Tibial nerve (tissue), 4 donors: Measurements from ENCODE around the gene GABPB2. TPM values are rescaled to one million over a fixed set of nuclear protein-coding genes. Genes with fewer than 3 reads are reported as not detected.
A peak's percentile ranks its signal among the peaks of the same experiment; 100 is the strongest.

Source experiments
- DNase-seq, 2 donors: peaks; one replicate each; pipeline ENCODE4 v3.0.0-alpha.2; 2019; ENCODE audit warnings: low spot score in 2 of 2
- H3K27ac ChIP-seq, 4 donors: fragments of 200-600 bp; sonication (generic) in 3 of 4; one replicate each; pipeline ENCODE4 v1.5.1; 2017 to 2019; ENCODE audit warnings: mild to moderate bottlenecking in 1 of 4
- H3K27me3 ChIP-seq, 2 donors: fragments of 200-600 bp; sonication (generic) in 1 of 2; one replicate each; pipeline versions ENCODE4 v1.5.1 to v1.6.0; 2017 to 2019
- H3K36me3 ChIP-seq, 3 donors: fragments of 200-600 bp; sonication (generic); one replicate each; pipeline ENCODE4 v1.5.1; 2018 to 2019
- H3K4me1 ChIP-seq, 4 donors: fragments of 200-600 bp; sonication (generic) in 3 of 4; one replicate each; pipeline ENCODE4 v1.5.1; 2017 to 2019
- H3K4me3 ChIP-seq, 4 donors: fragments of 200-600 bp; sonication (generic) in 3 of 4; one replicate each; pipeline ENCODE4 v1.5.1; 2017 to 2019; ENCODE audit warnings: mild to moderate bottlenecking in 1 of 4, moderate library complexity in 1 of 4
- H3K9me3 ChIP-seq, 4 donors: fragments of 200-600 bp; sonication (generic) in 3 of 4; one replicate each; pipeline ENCODE4 v1.5.1; 2017 to 2019
- EP300 ChIP-seq, 2 donors: sonication (generic); formaldehyde crosslinking; IDR thresholded peaks; one replicate each; pipeline ENCODE4 v1.6.1; 2017; ENCODE audit warnings: antibody characterized with exemption in 2 of 2, mild to moderate bottlenecking in 1 of 2
- POLR2A ChIP-seq, 2 donors: fragments of 450-650 bp; IDR thresholded peaks; one replicate each; pipeline ENCODE4 v1.6.1; 2017; ENCODE audit warnings: antibody characterized with exemption in 2 of 2, mild to moderate bottlenecking in 2 of 2, moderate library complexity in 2 of 2
- WGBS, 2 donors: methylation state at CpG; one replicate each; pipeline ENCODE4 v1.1.5; 2018; 5-methylcytosine and 5-hydroxymethylcytosine counted together
- total RNA-seq, 4 donors: library from RNA; depleted of rRNA; stranded (reverse); fragments of >200 nt; gene quantifications; one replicate each; pipeline ENCODE4 v1.1.0, GENCODE V29; 2016
- TF ChIP-seq, protein P1 (sequence below), 5 experiments: fragments of 200-600 bp in 3 of 5; fragments of 450-650 bp in 2 of 5; sonication (generic) in 3 of 5; IDR thresholded peaks; one replicate each; pipeline ENCODE4 v1.5.1; 2016 to 2019; ENCODE audit warnings: antibody characterized with exemption in 5 of 5, mild to moderate bottlenecking in 3 of 5, moderate library complexity in 2 of 5

The GABPB2 gene
- total RNA-seq, 4 donors from 2014 or later = 17.4 to 43.1 (median 22.3) TPM

DNA sequence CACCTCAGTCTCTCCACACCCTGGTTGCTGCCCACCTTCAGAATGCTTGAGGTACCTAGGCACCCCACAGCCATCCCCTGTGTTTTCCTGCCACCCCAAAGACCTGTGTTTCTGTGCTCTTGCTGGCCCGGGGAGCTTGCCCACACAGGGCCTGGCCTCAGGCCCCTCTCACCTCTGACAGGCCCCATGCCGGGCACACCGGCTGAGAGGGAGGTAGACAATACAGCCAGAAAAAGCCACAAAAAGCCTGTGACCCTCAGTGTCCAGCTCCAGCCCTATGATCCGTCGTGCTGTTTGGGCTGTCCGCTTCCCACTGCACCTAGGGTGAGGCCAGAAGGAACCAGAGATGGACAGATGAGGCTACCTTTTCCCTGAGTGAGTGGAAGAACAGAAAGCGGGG lies 64.4 kb downstream of the GABPB2 start:
- H3K4me3 ChIP-seq = no peak overlapping the region
- H3K9me3 ChIP-seq = no peaks in the 10 kb centered on the region
- DNase-seq = no peak
- H3K36me3 ChIP-seq = peaks cover 0 to 69% (median 0%) of the 10 kb centered on the region in 3 donors
- H3K27ac ChIP-seq = no peak overlapping the region
- no peaks in the 10 kb centered on the region for H3K27me3 ChIP-seq
- WGBS, 2 donors = 90 to 94% methylated on average over 7 of the region's 7 CpGs
- TF ChIP-seq POLR2A (IDR thresholded peaks at IDR 0.05) (no peak), EP300 (IDR thresholded peaks at IDR 0.05) (no peak)
- TF ChIP-seq, protein P1, sequence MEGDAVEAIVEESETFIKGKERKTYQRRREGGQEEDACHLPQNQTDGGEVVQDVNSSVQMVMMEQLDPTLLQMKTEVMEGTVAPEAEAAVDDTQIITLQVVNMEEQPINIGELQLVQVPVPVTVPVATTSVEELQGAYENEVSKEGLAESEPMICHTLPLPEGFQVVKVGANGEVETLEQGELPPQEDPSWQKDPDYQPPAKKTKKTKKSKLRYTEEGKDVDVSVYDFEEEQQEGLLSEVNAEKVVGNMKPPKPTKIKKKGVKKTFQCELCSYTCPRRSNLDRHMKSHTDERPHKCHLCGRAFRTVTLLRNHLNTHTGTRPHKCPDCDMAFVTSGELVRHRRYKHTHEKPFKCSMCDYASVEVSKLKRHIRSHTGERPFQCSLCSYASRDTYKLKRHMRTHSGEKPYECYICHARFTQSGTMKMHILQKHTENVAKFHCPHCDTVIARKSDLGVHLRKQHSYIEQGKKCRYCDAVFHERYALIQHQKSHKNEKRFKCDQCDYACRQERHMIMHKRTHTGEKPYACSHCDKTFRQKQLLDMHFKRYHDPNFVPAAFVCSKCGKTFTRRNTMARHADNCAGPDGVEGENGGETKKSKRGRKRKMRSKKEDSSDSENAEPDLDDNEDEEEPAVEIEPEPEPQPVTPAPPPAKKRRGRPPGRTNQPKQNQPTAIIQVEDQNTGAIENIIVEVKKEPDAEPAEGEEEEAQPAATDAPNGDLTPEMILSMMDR (IDR thresholded peaks at IDR 0.05) = no peak
- H3K4me1 ChIP-seq = peaks cover 0 to 22% (median 0%) of the 10 kb centered on the region in 4 donors

DNA sequence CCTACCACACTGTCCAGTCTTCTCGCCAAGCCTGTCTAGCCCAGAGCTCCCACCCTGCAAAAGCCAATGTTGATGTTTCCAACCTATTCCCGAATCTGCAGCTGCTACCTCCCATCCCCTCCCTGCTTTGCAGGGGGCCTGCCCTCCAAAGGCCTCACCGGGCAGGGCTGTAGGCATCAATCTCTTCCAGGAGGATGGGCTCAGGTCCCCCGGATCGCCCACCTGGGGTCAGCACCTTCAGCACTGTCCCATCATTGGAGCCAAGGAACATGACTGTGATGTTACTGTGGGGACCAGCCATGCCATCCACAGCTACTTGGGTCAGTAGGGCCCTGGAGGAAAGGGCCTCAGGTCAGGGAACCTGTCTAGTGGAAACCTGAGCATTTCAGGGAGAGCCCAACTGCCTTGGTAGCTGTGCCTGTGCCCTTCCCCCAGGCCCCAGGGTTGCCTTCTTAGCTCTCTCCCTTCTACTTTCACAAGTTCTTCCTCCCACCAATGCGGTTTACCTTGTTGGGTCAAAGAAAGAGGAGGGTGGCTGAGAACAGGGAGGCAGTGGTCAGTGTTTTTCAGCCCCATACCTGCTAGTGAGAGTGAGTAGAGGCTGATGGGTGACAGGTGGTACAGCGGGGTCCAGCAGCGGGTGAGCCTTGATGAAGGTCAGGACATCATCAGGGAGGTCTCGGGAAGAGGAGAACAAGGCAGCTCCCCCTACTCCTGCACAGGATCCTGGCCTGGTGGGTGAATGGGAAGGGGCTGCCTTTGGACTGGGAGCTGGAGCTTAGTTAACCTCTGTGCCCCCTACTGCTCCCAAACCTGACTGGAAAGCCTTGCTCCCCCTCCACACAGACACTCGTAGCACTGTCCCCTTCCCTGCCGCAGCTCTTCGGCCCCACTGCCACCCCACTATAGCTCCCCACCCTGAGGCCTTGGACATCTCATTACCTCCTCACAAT lies 65.1 kb downstream of the GABPB2 start:
- H3K4me3 ChIP-seq = no peak overlapping the region
- H3K36me3 ChIP-seq = peaks cover 0 to 75% (median 0%) of the 10 kb centered on the region in 3 donors
- no peaks in the 10 kb centered on the region for H3K27me3 ChIP-seq
- no peak overlapping the region for H3K27ac ChIP-seq
- TF ChIP-seq, protein P1 (IDR thresholded peaks at IDR 0.05) = no peak
- TF ChIP-seq EP300 (IDR thresholded peaks at IDR 0.05) (no peak), POLR2A (IDR thresholded peaks at IDR 0.05) (no peak)
- DNase-seq = no peak
- no peaks in the 10 kb centered on the region for H3K9me3 ChIP-seq
- peaks cover 0 to 18% (median 0%) of the 10 kb centered on the region in 4 donors for H3K4me1 ChIP-seq
- WGBS, 2 donors = 85 to 87% methylated on average over 12 of the region's 12 CpGs

DNA sequence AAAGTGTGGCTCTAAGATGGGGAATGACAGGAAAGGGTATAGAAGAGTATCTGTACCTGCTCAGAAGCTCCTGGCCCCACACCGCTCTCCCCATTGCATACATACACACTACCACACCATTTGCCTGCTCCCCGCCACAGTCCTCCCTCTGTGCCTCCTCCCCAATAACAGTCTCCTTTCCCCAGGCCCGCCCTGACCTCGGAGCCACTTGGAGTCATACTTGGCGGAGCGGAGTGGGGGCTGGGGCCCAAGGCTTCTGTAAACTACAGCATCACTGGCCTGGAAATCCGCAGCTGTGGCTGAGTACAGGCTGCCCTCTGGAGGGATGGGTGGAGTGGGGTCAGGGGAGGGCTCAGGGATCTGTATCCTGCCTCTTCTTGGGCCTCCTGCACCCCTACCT lies 67.2 kb downstream of the GABPB2 start:
- Histone ChIP-seq H3K4me3 (no peak overlapping the region), H3K27ac (no peak overlapping the region), H3K4me1 (no peaks in the 10 kb centered on the region), H3K36me3 (peaks cover 0 to 87% (median 0%) of the 10 kb centered on the region in 3 donors), H3K9me3 (no peaks in the 10 kb centered on the region), H3K27me3 (no peaks in the 10 kb centered on the region)
- TF ChIP-seq, protein P1 (IDR thresholded peaks at IDR 0.05) = no peak
- TF ChIP-seq POLR2A (IDR thresholded peaks at IDR 0.05) (no peak), EP300 (IDR thresholded peaks at IDR 0.05) (no peak)
- WGBS, 2 donors = 93 to 94% methylated on average over 7 of the region's 7 CpGs
- DNase-seq = no peak

DNA sequence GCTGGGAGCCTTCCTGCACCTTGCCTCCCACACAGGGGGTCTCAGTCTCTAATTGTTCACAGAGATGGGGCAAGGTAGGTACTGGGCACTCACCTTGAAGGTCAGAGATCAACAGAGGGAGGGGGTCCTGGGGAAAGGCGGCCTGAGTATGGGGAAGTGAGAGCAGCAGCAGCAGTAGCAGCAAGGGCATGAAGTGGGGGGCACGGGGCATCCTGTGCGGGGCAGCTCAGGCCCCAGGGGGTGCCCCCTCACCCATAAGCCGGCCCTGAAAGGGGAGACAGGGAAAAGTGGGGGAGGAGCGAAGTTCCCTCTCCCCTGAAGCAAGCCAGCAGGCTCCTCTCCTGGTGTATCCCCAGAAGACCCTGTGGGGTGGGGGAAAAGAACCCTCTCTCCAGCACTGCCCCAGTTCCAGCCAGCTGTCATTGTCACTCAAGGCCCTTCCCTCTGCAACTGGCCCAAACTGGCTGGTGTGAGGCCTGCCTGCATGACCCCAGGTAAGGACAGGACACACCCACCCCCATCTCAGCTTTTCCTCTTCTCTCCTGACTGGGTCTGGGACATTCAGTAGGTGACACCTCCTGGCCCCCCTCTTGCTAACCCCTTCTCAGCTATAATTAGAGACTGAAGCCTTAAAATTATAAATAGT lies 72.0 kb downstream of the GABPB2 start:
- Histone ChIP-seq H3K36me3 (peaks cover 0 to 42% (median 0%) of the 10 kb centered on the region in 3 donors), H3K4me1 (peaks cover 0 to 35% (median 18%) of the 10 kb centered on the region in 4 donors), H3K9me3 (no peaks in the 10 kb centered on the region), H3K27me3 (no peaks in the 10 kb centered on the region), H3K4me3 (no peak overlapping the region), H3K27ac (peak overlapping the region in 1 of 4 donors; percentile 12)
- DNase-seq = no peak
- TF ChIP-seq EP300 (IDR thresholded peaks at IDR 0.05) (no peak), POLR2A (IDR thresholded peaks at IDR 0.05) (no peak)
- WGBS, 2 donors = 72 to 90% methylated on average over 5 of the region's 5 CpGs

DNA sequence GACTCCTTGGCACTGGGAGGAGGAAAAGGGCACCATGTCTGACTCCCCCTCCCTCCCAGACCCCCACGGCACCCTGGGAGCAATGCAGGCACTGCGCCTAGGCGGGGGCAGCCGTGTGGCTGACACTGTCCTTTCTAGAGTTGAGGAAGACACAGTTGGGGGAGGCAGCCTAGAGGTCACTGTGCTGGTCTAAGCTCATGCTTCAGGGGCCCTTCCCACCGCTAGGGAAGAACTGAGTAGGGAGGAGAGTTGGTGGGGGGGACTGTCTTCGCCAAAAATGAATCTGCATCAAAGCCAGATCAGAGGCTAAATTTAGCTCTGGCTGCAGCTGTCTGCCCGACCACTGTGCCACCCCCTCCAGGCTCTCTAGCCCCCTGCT lies 72.5 kb downstream of the GABPB2 start:
- Histone ChIP-seq H3K27me3 (no peaks in the 10 kb centered on the region), H3K9me3 (no peaks in the 10 kb centered on the region), H3K4me1 (peaks cover 0 to 38% (median 18%) of the 10 kb centered on the region in 4 donors), H3K36me3 (peaks cover 0 to 37% (median 0%) of the 10 kb centered on the region in 3 donors), H3K4me3 (no peak overlapping the region), H3K27ac (peak overlapping the region in 1 of 4 donors; percentile 12)
- 67 to 77% methylated on average over 7 of the region's 7 CpGs for WGBS, 2 donors
- DNase-seq = no peak
- TF ChIP-seq, protein P1 (IDR thresholded peaks at IDR 0.05) = no peak
- TF ChIP-seq EP300 (IDR thresholded peaks at IDR 0.05) = no peak
- TF ChIP-seq POLR2A (IDR thresholded peaks at IDR 0.05) = no peak
